Glomerular visceral epithelial cell (primary cell): Measurements from ENCODE around the gene PTGES2.
"Not testable (repeated sequence)": the region's sequence is repeated elsewhere in the genome, so short reads cannot be mapped to it uniquely, and the experiment has no call there.

ENCODE experiments used
- DNase-seq: peaks from one replicate; pipeline ENCODE4 v3.0.0-alpha.2; 2016; ENCODE audit errors: extremely low spot score

Gene PTGES2

DNA sequence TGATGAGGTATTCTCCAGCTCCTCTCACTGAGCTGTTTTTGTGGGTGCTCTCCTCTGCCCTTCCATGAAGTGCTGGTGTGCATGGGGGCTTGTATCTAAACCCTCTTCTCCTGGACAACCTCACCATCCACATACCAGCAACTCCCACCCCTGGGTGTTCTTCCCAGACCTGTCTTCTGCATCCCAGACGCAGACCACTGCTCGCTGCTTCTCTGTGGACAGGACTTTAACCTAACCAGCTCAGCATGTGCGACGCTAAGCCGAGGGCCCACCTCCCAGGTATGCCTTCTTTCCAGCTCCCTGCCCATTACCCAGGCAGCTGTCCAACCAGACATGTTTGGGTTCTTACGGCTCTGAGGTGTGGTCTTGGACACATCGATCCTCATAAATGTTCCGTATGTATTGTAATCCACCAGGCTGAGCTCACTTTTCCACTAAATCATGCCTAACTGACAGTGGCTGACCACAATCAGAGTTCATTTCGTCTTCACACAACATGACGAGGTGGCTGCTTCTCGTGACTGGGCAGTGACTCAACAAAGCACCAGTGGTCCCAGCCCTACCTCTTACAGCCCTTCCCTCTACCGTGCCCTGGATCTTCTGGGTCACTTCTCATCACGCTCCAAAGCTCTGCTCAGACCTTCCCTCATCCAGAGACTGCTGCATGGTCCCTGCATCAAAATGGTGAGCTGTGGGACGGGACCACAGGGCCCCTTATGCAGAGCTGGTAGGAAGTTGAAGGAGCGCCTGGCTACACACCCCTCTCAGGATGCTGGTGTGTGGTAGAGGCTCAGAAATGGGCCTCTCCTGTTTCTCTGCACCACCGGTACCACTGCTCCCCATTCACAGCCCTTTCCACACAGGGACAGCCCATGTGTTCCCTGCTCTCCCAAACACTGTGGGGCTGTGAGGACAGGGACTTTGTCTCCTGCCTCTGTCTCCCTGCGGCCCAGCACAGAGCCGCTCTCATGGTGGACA lies 9.6 kb upstream of the PTGES2 start:
- peak; percentile 91 for DNase-seq

DNA sequence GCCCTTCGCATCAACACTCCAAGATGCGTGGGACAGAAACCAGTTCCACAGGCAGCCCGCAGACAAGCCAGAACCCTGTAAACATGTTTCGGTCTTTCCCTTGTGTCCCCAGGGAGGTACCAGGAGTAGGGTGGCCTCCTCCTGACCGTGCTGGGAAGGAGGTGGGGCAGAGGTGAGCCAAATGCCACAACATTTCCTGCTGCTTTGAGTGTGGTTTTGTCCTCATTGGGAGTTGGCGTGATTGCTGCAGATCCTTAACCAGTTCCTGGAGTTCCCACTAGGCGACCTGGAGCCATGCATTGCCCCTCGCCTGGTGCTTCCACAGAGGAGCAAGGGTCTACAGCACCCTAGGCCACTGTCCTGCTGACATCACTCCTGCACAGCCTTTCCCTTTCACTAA lies 8.0 kb upstream of the PTGES2 start:
- DNase-seq, result not testable (repeated sequence)

DNA sequence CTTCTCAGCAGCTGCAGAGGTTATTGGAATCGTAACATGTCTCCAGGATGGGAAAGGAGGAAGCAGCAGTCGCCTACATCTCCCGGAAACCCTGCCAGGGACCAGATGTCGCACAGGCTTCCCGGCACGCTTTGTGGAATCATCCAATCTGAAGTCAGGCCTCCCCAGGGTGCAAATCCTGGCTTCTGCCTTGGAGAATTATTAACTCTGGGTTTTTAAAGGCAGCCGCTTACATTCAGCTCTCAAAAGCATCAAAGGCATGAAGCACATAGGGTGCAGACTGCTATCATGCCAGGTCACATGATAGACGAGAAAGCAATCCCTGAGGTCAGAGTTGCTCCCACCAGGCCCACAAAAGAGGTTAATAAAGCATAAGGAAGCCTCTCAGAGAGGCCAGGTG lies 4.6 kb upstream of the PTGES2 start:
- DNase-seq, result peak; percentile 40

DNA sequence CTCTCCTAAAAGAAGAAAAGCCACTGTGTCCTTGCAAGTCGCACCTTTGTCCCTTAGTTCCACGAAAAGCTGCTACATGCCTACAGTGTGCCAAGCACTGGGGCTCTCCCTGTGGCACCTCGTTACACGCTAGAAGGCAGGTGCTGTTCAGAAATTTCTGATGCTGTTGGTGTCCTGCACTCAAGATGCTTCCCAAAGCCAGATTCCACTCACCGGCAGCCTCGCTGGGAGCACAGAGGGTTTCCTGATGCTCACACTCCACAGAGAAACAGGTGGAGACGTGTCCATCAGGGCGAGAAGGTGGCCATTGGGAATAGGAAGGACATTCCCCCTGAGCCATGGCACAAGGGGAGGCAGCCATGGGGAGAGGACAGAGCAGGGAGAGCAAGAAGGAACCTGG lies 3.8 kb upstream of the PTGES2 start:
- not testable (repeated sequence) for DNase-seq

DNA sequence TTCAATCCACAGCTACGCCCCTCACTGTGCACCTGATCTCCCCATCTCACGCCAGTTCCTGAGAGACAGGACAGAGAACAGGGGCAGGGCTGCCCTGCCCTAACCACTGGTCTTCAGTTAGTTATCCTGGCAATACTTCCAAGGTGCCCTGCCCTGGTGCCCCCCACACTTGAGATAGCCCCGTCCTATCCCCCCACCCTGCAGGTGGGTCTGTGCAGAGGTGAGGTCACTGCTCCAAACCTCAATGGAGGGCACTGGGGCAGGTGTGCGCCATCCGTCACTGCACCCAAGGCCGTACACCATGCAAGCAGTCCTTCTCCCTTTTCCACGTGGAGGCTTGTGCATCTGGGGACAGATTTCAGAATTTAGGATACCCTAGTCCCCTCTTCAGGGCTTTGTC lies 3.1 kb upstream of the PTGES2 start:
- DNase-seq, result not testable (repeated sequence)

DNA sequence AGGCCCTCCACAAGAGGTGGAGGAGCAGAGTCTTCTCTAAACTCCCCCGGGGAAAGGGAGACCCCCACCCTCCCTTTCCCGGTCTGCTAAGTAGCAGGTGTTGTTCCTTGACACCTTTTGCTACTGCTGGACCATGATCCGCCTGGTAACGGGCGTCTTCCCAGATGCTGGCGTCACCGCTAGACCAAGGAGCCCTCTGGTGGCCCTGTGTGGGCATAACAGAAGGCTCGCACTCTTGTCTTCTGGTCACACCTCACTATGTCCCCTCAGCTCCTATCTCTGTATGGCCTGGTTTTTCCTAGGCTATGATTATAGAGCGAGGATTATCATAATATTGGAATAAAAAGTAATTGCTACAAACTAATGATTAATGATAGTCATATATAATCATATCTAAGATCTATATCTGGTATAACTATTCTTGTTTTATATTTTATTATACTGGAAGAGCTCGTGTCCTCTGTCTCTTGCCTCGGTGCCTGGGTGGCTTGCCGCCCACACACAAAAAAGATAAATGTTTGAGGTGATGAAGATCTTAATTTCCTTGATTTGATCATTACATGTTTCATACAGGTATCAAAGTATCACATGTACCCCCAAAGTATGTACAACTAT lies 2.6 kb upstream of the PTGES2 start:
- not testable (repeated sequence) for DNase-seq

DNA sequence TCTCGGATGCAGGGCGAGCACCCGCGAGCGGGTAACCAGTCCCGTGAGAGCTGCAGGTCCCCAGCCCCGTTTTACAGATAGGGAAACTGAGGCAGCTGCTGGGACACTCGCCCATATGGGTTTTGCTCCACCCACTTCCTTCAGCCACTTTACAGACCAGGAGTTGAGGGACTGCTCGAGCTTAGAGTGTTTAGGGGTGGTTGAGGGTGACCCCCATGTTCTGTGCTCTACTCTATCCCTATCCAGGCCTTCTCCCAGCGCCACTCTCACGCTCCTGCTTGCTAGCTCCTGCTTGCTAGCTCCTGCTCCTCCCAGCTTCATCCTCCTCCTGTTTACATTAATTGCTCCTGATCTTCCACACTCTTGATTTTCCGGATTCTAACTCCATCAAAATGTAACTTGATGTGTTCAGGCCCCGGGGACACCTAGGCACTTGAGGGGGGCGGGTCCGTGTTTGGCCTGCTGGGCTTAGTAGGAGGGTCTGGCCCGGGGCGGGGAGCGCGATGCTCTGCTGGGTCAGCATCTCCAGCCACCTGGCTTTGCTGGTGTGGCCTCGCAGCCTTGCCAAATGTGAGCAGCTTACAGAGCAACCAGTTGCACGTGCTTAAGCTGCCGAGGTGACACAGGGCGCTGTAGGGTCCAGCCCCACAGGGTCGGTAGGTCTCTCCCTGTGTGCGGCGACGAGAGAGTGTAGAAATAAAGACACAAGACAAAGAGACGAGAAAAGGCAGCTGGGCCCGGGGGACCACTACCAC lies 1.5 kb upstream of the PTGES2 start:
- no peak for DNase-seq

DNA sequence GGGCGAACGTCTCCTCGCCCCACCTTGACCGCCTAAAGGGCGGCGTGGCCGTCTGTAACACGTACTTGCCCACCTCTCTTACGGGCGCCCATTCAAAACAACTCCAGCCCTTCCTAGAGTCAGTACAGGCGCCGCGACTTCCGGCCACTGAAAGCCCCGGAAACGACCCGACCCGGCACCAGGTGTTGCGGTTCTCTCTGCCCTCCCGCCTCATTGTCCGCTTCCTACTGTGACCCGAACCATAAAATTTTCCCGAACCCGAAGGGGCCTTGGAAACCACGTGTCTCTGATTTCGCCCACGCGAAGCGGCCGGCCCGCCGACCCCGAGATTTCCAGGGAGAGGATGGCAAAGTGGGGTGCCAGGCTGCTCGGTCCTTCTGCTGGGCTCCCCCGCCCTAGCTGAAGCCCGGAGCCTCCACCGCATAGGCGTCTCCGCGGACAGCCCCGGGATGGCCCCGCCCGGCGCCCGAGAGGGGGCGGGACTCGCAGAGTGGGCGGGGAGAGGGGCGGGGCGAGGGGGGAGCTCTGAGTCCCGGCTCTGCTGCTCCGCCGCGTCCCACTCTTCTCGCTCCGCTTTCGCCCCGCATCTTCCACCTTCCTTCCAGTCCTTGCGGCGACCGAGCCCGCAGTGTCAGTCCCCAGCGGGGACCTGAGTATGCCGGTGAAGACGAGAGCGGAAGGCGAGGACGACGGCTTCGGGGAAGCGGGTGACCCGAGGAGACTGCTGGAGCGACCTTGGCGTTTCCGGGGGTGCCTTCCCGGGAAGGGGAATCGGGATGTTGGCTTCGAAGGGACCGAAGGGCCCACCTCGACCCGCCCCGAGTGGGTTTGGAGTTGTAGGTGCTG lies 684 bp upstream of the PTGES2 start:
- DNase-seq, result peak; percentile 90

DNA sequence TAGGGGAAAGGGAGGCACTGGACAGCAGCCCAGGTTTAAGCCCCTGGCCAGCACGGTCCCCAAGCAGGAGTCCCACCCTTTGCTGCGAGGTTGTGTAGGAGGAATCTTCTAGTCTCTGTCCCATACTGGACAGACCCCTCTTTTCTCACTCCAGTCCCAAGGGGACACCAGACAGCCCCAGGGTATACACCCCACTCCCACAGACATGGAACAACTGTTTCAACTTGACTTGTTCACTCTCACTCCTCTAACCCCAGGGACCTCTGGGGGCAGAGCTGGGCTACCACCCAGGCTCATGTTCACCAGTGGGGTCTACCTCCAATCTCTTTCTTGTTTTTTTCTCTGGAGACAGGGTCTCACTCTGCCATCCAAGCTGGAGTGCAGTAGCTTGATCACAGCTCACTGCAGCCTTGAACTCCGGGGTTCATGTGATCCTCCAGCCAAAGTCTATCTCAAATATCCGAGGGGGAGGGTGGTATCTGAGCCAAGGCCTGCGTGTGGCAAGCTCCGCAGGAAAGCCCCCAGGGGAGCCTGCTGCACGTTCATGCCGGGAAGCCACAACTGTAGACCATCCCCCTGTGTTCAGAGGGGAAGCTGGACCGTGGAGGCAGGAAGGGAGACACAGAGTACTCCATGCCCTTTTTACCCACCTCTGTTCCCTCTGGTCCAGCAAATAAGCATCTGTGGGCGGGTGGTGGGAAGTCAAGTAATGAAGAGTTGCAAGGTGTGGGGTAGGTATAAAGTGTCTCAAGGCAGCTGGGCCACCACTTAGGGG lies 1.8 kb downstream of the PTGES2 start:
- DNase-seq, result no peak

DNA sequence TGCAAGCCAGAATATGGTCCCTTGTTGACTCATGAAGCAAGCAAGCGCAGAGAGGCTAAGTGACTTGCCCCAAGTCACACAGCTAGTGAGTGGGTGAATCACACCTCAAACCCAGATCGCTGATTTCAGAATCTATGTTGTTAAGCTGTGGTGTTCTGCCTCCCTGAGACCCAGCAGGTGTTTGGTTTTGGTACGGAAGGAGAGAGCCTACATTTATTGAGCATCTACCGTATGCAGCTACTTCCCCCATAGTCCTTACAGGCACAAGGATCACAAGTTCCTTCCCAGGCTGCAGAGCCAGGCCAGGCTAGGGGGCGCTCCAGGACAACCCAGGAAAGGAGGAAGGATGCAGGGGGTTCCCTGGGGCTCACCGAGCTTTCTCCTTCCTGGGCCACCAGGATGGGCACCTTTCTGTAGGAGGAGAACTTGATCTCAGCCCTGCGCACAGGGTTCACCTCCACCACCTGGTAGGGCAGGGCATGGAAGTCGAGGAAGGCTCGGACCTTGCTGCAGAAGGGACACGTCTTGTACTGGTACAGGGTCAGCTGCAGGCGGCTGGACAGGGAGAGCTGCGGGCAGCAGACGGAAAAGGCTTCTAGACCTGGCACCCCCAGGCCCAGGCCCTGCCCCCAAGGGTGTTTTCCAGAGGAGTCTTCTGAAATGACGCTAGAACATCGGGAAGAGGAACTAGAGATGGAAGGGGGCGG lies 2.5 kb downstream of the PTGES2 start:
- peak; percentile 63 for DNase-seq

DNA sequence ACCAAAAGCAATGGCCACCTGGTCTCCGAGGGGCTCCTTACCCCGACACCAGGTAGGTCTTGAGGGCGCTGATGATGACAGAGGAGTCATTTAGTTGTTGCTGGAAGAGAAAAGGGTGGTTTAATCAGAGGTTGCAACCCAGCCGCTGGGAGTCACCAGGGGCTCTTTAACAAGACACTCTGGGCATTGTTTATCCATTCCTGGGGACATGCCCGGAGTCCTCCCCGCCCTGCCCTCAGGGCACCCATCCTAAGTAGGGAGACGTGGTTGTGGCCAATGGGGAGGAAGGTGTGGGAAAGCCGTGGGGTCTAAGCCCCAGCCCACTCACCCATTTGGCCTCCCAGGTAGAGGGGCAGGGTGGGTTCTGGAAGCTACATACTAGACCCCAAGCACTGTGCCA lies 3.1 kb downstream of the PTGES2 start:
- no peak for DNase-seq

DNA sequence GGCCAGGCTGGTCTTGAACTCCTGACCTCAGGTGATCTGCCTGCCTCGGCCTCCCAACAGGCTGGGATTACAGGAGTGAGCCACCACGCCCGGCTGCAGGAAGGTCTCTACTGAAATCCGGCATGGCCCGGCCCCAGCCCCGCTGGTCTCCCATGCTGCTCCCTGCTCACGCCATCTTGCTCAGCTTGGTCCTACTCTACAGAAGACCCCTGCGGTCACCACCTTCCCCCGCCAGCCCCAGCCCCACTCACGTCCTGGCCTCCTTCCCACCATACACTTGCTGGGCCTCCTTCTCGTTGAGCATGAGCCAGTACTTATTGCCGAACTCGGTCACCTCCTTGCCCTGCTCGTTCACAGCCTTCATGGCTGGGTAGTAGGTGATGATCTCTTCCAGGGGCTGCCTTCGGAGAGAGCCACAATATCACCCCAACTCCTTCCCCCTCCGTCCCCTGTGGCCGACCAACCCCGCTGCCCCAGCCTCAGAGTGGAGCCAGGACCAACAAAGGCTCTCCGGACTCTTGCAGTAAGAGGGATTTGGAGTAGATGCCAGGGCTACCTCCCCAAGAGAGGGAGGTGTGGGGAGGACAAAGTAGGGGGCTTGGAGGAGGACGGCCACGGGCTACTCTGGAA lies 4.0 kb downstream of the PTGES2 start:
- DNase-seq, result no peak

DNA sequence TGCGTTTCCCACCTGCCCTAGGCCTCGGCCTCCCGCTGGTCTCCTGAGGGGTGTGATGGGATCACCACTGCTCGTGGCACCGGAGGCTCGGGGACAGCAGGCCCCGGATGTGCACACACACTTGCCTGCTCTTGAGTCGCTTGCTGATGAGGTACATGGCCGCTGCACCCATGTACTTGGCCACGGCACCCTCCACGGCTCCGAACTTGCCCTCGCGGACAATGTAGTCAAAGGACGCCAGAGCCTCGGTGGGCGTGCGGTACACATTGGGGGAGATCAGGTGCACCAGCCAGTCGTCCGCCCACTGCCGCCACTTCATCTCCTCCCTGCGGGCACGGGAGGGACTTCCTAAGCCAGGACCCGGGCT lies 4.7 kb downstream of the PTGES2 start:
- no peak for DNase-seq

DNA sequence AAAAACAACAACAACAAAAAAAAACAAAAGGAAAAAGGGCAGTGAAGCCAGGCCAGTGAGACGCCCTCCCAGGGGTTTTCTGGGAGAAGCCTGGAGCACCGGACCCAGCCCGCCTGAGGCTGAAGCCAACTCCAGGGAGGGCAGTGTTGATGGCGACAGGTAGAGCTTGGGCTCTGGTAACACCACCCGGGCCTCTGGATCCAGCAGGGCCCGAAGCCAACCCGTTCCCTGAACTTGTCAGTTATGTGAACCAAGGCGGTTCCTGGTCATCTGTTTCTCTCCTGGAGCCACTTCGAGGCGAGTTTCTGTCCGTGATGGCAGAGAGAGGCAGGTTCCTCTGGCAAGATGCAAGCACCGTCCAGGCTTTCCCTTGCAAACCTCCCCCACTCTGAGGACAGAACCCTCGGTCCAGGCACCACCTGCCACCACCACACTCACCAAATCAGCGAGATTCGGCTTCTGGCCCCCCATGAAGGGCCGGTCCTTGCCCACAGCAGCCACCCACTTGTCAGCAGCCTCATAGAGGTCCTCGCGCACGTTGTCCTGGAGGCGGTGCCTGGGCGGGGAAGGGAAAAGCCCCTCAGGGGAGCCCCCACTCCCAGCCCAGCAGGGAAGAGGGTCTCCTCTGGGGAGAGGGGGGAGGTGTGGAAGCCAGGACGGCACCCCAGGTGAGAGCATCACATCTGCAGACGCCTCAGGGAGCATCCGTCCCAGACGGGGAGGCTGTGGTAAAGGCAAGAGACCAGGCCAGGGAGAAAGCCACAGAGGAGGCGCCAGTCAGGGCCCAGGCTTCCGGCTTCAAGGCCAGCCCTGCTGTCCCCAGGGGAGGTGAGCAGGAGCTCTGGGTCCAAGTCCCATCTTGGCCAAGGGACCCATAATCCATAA lies 5.4 kb downstream of the PTGES2 start:
- no peak for DNase-seq

DNA sequence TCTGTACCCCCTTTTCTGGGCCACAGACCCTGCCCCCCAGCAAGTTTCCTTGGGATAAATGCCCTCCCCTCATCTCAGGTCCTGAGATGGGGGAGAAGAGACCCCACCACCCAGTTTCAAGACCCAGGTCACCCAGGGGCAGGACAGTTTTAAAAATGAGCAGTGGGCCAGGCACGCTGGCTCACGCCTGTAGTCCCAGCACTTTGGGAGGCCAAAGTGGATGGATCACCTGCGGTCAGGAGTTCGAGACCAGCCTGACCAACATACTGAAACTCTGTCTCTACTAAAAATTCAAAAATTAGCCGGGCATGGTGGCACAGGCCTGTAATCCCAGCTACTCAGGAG lies 6.1 kb downstream of the PTGES2 start:
- DNase-seq, result no peak

DNA sequence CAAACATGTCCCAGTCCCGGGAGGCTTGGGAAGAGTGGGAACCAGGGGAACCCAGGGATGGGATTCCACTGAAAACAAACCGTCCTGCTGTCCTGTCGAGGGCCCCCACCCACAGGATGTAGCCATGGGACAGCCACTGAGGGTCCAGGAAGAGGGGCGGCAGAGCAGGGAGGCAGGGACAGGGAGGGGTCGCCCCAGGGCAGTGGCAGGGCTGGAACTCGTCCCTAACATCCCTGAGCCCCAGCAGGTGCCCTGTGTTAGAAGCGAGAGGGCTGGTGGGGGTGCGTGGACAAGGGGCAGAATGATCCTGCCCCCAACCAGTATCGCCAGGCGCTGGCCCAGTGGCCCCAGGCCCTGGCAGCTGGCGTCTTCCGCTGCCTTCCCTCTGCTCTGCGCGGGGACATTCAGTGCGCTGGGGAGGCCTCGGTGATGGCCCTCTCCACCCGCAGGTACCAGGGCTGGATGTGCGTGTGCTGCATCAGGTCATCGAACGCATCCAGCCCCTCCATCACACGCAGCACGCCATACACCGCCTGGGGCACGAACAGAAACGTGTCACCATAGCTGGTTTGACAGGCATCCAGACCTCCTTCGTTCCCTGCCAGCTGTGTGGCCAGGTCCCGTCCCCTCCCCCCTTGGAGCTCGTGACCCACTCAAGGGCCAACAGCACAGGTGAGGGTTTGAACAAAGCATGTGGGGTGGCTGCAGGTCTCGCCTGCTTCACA lies 6.6 kb downstream of the PTGES2 start:
- no peak for DNase-seq

DNA sequence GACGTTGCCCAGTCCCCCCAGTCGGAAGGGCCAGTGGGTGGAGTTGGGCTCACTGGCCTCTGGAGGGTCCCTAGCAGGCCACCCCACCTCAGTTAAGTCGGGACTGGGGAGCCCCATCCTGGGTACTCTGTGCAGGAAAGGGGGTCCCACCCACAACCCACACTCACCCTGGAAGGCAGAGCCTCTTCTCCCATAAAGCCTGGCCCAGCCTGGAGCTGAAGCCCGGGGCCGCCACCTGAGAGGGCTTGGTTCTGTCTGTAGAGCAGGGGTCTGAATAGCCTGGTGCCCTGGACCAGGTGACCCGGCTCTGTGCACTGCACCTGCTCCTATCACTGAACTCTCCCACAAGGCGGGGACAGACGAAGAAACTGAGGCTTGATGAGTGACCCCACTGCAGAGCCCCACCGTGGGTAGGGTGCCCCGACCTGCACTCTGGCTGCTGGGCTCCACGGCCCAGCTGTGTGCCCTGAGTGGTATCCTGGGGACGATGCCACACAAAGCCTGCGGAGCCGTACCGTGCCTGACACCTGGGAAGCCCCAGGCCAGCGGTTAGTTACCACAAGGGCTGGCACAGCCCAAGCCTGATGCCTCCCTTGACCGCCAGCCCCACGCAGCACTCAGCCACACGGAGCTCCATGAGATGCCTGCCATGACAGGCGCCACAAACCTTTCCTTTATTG lies 7.3 kb downstream of the PTGES2 start:
- DNase-seq, result no peak
